ENCODE data around the gene SLC51B. TPM values are rescaled to one million over a fixed set of nuclear protein-coding genes. Genes with fewer than 3 reads are reported as not detected.

The SLC51B gene
- total RNA-seq, 1 experiment from 2014 or later = not detected

GRCh38 chr15:65026756-65027155 lies 18.4 kb upstream of the SLC51B start:
- peaks cover 34% of the 10 kb centered on the region for H3K36me3 Mint-ChIP-seq (ENCODE audit: insufficient read depth, unreplicated experiment)
- TF ChIP-seq CTCF (IDR thresholded peaks at IDR 0.05; ENCODE audit: unreplicated experiment) = no peak
- H3K4me1 Mint-ChIP-seq (ENCODE audit: low read depth, unreplicated experiment) = peaks cover 11% of the 10 kb centered on the region
- CTCF ChIA-PET = interaction anchor here (0.6 to 0.7 kb wide), 2 partner anchors 190 to 238 kb away, joined by 3 read pairs; no protein-coding TSS in a partner anchor
- peaks cover 13% of the 10 kb centered on the region for H3K27me3 Mint-ChIP-seq (ENCODE audit: unreplicated experiment)
- H3K4me3 Mint-ChIP-seq (ENCODE audit: low read depth, unreplicated experiment) = no peak overlapping the region
- intact Hi-C loops (cut with micrococcal nuclease; ENCODE audit: unreplicated experiment) = no loop called here
- no peak overlapping the region for H3K27ac Mint-ChIP-seq (ENCODE audit: unreplicated experiment)
- BruUV-seq (replicated peaks) = no TSS peak
- no peaks in the 10 kb centered on the region for H3K9me3 Mint-ChIP-seq (ENCODE audit: low read depth, unreplicated experiment)
- DNase-seq = no peak

GRCh38 chr15:65027593-65027992 lies 17.6 kb upstream of the SLC51B start:
- no peak overlapping the region for H3K27ac Mint-ChIP-seq (ENCODE audit: unreplicated experiment)
- peak overlapping the region; percentile 79 for H3K4me3 Mint-ChIP-seq (ENCODE audit: low read depth, unreplicated experiment)
- H3K9me3 Mint-ChIP-seq (ENCODE audit: low read depth, unreplicated experiment) = no peaks in the 10 kb centered on the region
- TF ChIP-seq CTCF (IDR thresholded peaks at IDR 0.05; ENCODE audit: unreplicated experiment) = no peak
- intact Hi-C loops (cut with micrococcal nuclease; ENCODE audit: unreplicated experiment) = no loop called here
- no peak for DNase-seq
- H3K36me3 Mint-ChIP-seq (ENCODE audit: insufficient read depth, unreplicated experiment) = peaks cover 34% of the 10 kb centered on the region
- peaks cover 11% of the 10 kb centered on the region for H3K4me1 Mint-ChIP-seq (ENCODE audit: low read depth, unreplicated experiment)
- peaks cover 13% of the 10 kb centered on the region for H3K27me3 Mint-ChIP-seq (ENCODE audit: unreplicated experiment)
- BruUV-seq (replicated peaks) = no TSS peak
- CTCF ChIA-PET = interaction anchor here (0.6 kb wide), 1 partner anchor 237 kb away, joined by 3 read pairs; no protein-coding TSS in a partner anchor

- H3K4me1 Mint-ChIP-seq (ENCODE audit: low read depth, unreplicated experiment) = peaks cover 16% of the 10 kb centered on the region
Measured at GRCh38 chr15:65028338-65028737, 16.8 kb upstream of the SLC51B start.

GRCh38 chr15:65028921-65029735 lies 16.1 kb upstream of the SLC51B start, which contains the start of gene MTFMT:
TSS of gene MTFMT (minus strand) at chr15:65029639. CDS start at chr15:65029613, 26 bp downstream.
- H3K4me3 Mint-ChIP-seq (ENCODE audit: low read depth, unreplicated experiment) = peak within 1 kb of the TSS; percentile 79
- no TSS peak for BruUV-seq (replicated peaks)
- intact Hi-C loops (cut with micrococcal nuclease; ENCODE audit: unreplicated experiment) = no loop called here
- no peak for TF ChIP-seq CTCF (IDR thresholded peaks at IDR 0.05; ENCODE audit: unreplicated experiment)
- CTCF ChIA-PET = no interaction called here
- peaks cover 13% of the 10 kb centered on the region for H3K27me3 Mint-ChIP-seq (ENCODE audit: unreplicated experiment)
- DNase-seq = peak; percentile 96
- peak within 1 kb of the TSS; percentile 57 for H3K27ac Mint-ChIP-seq (ENCODE audit: unreplicated experiment)
- H3K36me3 Mint-ChIP-seq (ENCODE audit: insufficient read depth, unreplicated experiment) = peaks cover 25% of the 10 kb centered on the region
- H3K4me1 Mint-ChIP-seq (ENCODE audit: low read depth, unreplicated experiment) = peaks cover 19% of the 10 kb centered on the region
- no peaks in the 10 kb centered on the region for H3K9me3 Mint-ChIP-seq (ENCODE audit: low read depth, unreplicated experiment)

More at GRCh38 chr15:65028338-65028737, 16.8 kb upstream of the SLC51B start:
- H3K27me3 Mint-ChIP-seq (ENCODE audit: unreplicated experiment) = peaks cover 13% of the 10 kb centered on the region
- H3K36me3 Mint-ChIP-seq (ENCODE audit: insufficient read depth, unreplicated experiment) = peaks cover 32% of the 10 kb centered on the region
- H3K9me3 Mint-ChIP-seq (ENCODE audit: low read depth, unreplicated experiment) = no peaks in the 10 kb centered on the region
- H3K4me3 Mint-ChIP-seq (ENCODE audit: low read depth, unreplicated experiment) = peak overlapping the region; percentile 79
- BruUV-seq (replicated peaks) = TSS peak; percentile 29
- intact Hi-C loops (cut with micrococcal nuclease; ENCODE audit: unreplicated experiment) = no loop called here
- peak overlapping the region; percentile 57 for H3K27ac Mint-ChIP-seq (ENCODE audit: unreplicated experiment)
- CTCF ChIA-PET = no interaction called here
- DNase-seq = no peak
- TF ChIP-seq CTCF (IDR thresholded peaks at IDR 0.05; ENCODE audit: unreplicated experiment) = no peak

Measured in Calu3 (cell line).